Measurements from ENCODE around the gene ECHDC1. TPM values are rescaled to one million over a fixed set of nuclear protein-coding genes. Genes with fewer than 3 reads are reported as not detected.

The ECHDC1 gene
- total and polyA plus RNA-seq, 2 of the 8 experiments (the other 6 are each of a cell fraction or from before 2014, with no cell fraction given) = 11.3 to 60.5 TPM

DNA sequence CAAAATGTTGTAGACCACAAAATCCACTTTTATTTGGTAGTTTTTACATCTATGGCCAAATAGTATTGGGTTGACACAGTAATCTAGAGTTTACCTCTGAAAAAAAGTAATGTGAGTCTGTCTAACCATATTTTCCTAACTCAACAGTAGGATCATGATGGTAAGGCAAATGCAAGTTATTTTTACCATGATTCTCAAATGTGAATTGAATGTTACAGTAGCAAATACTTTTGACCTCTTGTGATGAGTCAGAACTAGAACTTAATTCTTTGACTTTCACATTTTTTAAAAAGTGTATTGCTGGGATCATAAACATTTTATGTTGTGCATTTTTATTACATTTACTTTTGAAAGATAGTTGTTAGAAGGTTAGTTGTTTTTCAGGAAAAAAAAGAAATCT lies 54.7 kb downstream of the ECHDC1 start:
- no peak overlapping the region for H3K56ac ChIP-seq (replicated peaks; ENCODE audit: insufficient read length, low read depth, low read length)
- peaks cover 9 to 35% (median 18%) of the 10 kb centered on the region in 4 experiments for H3K36me3 ChIP-seq (ENCODE audit: control insufficient read depth in 2 of 4, insufficient read depth in 4 of 4, low read length in 3 of 4)
- no peaks in the 10 kb centered on the region for H3K79me2 ChIP-seq (ENCODE audit: control insufficient read depth in 1 of 2, insufficient read depth in 2 of 2, low read length in 2 of 2)
- H4K8ac ChIP-seq (ENCODE audit: extremely low read depth, insufficient read depth, low read length) = no peak overlapping the region
- H3K27ac ChIP-seq (ENCODE audit: low read depth, low read length) = no peak overlapping the region
- DNase-seq (ENCODE audit: low read depth in 1 of 2, low spot score in 2 of 2) (no peak), FAIRE-seq (no peak)
- peaks cover 0 to 5% (median 0%) of the 10 kb centered on the region in 4 experiments; a peak in 3 of 7 replicates for H3K4me1 ChIP-seq (replicated peaks in 1 of 4; ENCODE audit: control insufficient read depth in 3 of 4, insufficient read depth in 4 of 4, low read length in 3 of 4)
- ChIA-PET POLR2A (ENCODE audit: partially characterized antibody) (no interaction called here), CTCF (ENCODE audit: partially characterized antibody) (interaction anchor here (1.9 to 3.7 kb wide), 2 partner anchors 14 to 132 kb away, joined by 4 to 15 read pairs; no protein-coding TSS in a partner anchor)
- no peak overlapping the region for H3K4ac ChIP-seq (replicated peaks; ENCODE audit: insufficient read length, low read depth, low read length)
- H3K9ac ChIP-seq (replicated peaks in 1 of 4; ENCODE audit: extremely low read depth in 1 of 4, low read depth in 3 of 4, low read length in 3 of 4) = no peak overlapping the region
- H3K18ac ChIP-seq (ENCODE audit: extremely low read depth, low read length) = no peak overlapping the region
- no peak overlapping the region for H3K23ac ChIP-seq (ENCODE audit: insufficient read length)
- H3K14ac ChIP-seq (ENCODE audit: insufficient read length) = no peak overlapping the region
- no peak overlapping the region for H2BK20ac ChIP-seq (ENCODE audit: low read length)
- H4K5ac ChIP-seq (ENCODE audit: insufficient read length, low read depth, low read length) = no peak overlapping the region
- no peak overlapping the region for H3K4me2 ChIP-seq (ENCODE audit: insufficient read depth in 1 of 2, low read depth in 2 of 2, low read length in 2 of 2)
- H3K4me3 ChIP-seq (ENCODE audit: extremely low read depth in 1 of 4, insufficient read depth in 2 of 4, low read depth in 3 of 4, low read length in 4 of 4) = no peak overlapping the region
- H3K9me3 ChIP-seq (ENCODE audit: insufficient read depth in 2 of 2, low read depth in 1 of 2, low read length in 1 of 2) = no peaks in the 10 kb centered on the region
- no peak overlapping the region for H2BK15ac ChIP-seq (ENCODE audit: low read length)
- H4K20me1 ChIP-seq (replicated peaks in 1 of 2; ENCODE audit: control insufficient read depth in 1 of 2, insufficient read depth in 2 of 2, low read length in 2 of 2) = no peaks in the 10 kb centered on the region
- no peaks in the 10 kb centered on the region for H3K79me1 ChIP-seq (ENCODE audit: low read depth, low read length)
- H2AK5ac ChIP-seq (ENCODE audit: low read depth, low read length) = no peak overlapping the region
- H2AFZ ChIP-seq (ENCODE audit: low read length) = no peak overlapping the region
- H2BK5ac ChIP-seq (ENCODE audit: low read depth, low read length) = no peak overlapping the region
- no peaks in the 10 kb centered on the region for H3K27me3 ChIP-seq (replicated peaks in 1 of 4; ENCODE audit: control insufficient read depth in 3 of 4, extremely low read depth in 1 of 4, insufficient read depth in 3 of 4, low read length in 3 of 4)
- no peak overlapping the region for H2BK12ac ChIP-seq (ENCODE audit: low read depth, low read length)
- H4K91ac ChIP-seq (replicated peaks; ENCODE audit: insufficient read length, low read length) = no peak overlapping the region
- no peak overlapping the region for H2BK120ac ChIP-seq (replicated peaks; ENCODE audit: low read depth, low read length)
- no peaks in the 10 kb centered on the region for H3K23me2 ChIP-seq (ENCODE audit: low read depth, low read length)
- TF ChIP-seq CBX5 (IDR thresholded peaks at IDR 0.05; ENCODE audit: low read depth, low read length) (no peak), SIN3A (conservative IDR thresholded peaks at IDR 0.05 in 1 of 2, IDR thresholded peaks at IDR 0.05 in 1 of 2; ENCODE audit: low read depth in 1 of 2, low read length in 2 of 2) (no peak), EGR1 (IDR thresholded peaks at IDR 0.05; ENCODE audit: borderline replicate concordance, low read depth, low read length) (no peak), POLR2AphosphoS5 (IDR thresholded peaks at IDR 0.05; ENCODE audit: low read depth, low read length) (no peak), RNF2 (IDR thresholded peaks at IDR 0.05; ENCODE audit: borderline replicate concordance, low read depth, low read length, missing control alignments, poor library complexity, severe bottlenecking) (no peak), YY1 (IDR thresholded peaks at IDR 0.05; ENCODE audit: low read depth, low read length) (no peak), E2F6 (IDR thresholded peaks at IDR 0.05) (no peak), BRCA1 (IDR thresholded peaks at IDR 0.05; ENCODE audit: low read depth, low read length) (no peak), MAFK (IDR thresholded peaks at IDR 0.05; ENCODE audit: low read depth, low read length) (no peak), CHD2 (IDR thresholded peaks at IDR 0.05; ENCODE audit: low read length) (no peak), CBX8 (IDR thresholded peaks at IDR 0.05; ENCODE audit: borderline replicate concordance, low read depth, low read length) (no peak)
- TF ChIP-seq, protein P1, sequence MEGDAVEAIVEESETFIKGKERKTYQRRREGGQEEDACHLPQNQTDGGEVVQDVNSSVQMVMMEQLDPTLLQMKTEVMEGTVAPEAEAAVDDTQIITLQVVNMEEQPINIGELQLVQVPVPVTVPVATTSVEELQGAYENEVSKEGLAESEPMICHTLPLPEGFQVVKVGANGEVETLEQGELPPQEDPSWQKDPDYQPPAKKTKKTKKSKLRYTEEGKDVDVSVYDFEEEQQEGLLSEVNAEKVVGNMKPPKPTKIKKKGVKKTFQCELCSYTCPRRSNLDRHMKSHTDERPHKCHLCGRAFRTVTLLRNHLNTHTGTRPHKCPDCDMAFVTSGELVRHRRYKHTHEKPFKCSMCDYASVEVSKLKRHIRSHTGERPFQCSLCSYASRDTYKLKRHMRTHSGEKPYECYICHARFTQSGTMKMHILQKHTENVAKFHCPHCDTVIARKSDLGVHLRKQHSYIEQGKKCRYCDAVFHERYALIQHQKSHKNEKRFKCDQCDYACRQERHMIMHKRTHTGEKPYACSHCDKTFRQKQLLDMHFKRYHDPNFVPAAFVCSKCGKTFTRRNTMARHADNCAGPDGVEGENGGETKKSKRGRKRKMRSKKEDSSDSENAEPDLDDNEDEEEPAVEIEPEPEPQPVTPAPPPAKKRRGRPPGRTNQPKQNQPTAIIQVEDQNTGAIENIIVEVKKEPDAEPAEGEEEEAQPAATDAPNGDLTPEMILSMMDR (IDR thresholded peaks at IDR 0.05; ENCODE audit: control extremely low read depth in 1 of 3, insufficient read depth in 1 of 3, low read depth in 1 of 3, low read length in 3 of 3) = no peak
